OCI-LY3 (cell line): ENCODE data around the gene ADAMTSL5.
"Not testable (repeated sequence)": the region's sequence is repeated elsewhere in the genome, so short reads cannot be mapped to it uniquely, and the experiment has no call there.

ENCODE experiments used
- H2AFZ ChIP-seq: fragments of 200-600, 300-600 bp; shearing (Covaris generic); 2 replicates; pipeline ENCODE4 v1.6.0; 2014; ENCODE audit warnings: antibody characterized with exemption, low read depth, low read length
- H3K27ac ChIP-seq: fragments of 200-600, 300-600 bp; sonication (generic); 2 replicates; pipeline ENCODE4 v1.5.1; 2014; ENCODE audit warnings: mild to moderate bottlenecking, low read length, moderate library complexity, mixed read lengths
- H3K27me3 ChIP-seq: fragments of 200-600, 300-600 bp; sonication (generic); 2 replicates; pipeline ENCODE4 v1.6.1; 2014; ENCODE audit warnings: low read depth, low read length, mixed read lengths
- H3K36me3 ChIP-seq: fragments of 200-600, 300-600 bp; sonication (generic); replicated peaks from 2 replicates; pipeline ENCODE3; 2014; ENCODE audit warnings: low read depth, low read length, mixed read lengths
- H3K4me1 ChIP-seq: fragments of 300-600, 200-600 bp; sonication (generic); 2 replicates; pipeline ENCODE4 v1.6.1; 2014; ENCODE audit warnings: low read length, mixed read lengths
- H3K4me2 ChIP-seq: fragments of 200-600, 300-600 bp; sonication (generic); 2 replicates; pipeline ENCODE4 v1.6.1; 2014; ENCODE audit warnings: low read length, mixed read lengths
- H3K4me3 ChIP-seq: fragments of 300-600, 200-600 bp; sonication (generic); 2 replicates; pipeline ENCODE4 v1.5.1; 2014; ENCODE audit warnings: antibody characterized with exemption, mild to moderate bottlenecking, low read length, moderate library complexity
- H3K79me2 ChIP-seq: fragments of 300-600, 200-600 bp; shearing (Covaris generic); 2 replicates; pipeline ENCODE4 v1.6.1; 2014; ENCODE audit warnings: mild to moderate bottlenecking, low read length, mixed read lengths
- H3K9ac ChIP-seq: fragments of 300-600, 200-600 bp; shearing (Covaris generic); 2 replicates; pipeline ENCODE4 v1.6.0; 2014; ENCODE audit warnings: mild to moderate bottlenecking, low read length, moderate library complexity
- H3K9me3 ChIP-seq: fragments of 200-600, 300-600 bp; shearing (Covaris generic); 2 replicates; pipeline ENCODE4 v1.6.1; 2014; ENCODE audit warnings: low read length, mixed read lengths; ENCODE audit not compliant: insufficient read depth
- H4K20me1 ChIP-seq: fragments of 200-600, 300-600 bp; sonication (generic); 2 replicates; pipeline ENCODE4 v1.6.1; 2016; ENCODE audit warnings: low read length, mixed read lengths; ENCODE audit not compliant: insufficient read depth
- CTCF ChIP-seq: fragments of 200-600, 300-600 bp; sonication (generic); IDR thresholded peaks from 2 replicates; pipeline ENCODE4 v1.5.1; 2014; ENCODE audit warnings: antibody characterized with exemption, low read length, low read depth
- EZH2phosphoT487 ChIP-seq: fragments of 200-600 bp; shearing (Covaris generic); IDR thresholded peaks from 2 replicates; pipeline ENCODE4 v1.6.1; 2018; ENCODE audit warnings: antibody characterized with exemption, mixed run types, low read depth

Gene ADAMTSL5

GRCh38 chr19:1481224-1481892, 31.5 kb downstream of the ADAMTSL5 start:
- Histone ChIP-seq H3K36me3 (peaks cover 4% of the 10 kb centered on the region), H3K27ac (no peak overlapping the region), H3K27me3 (no peaks in the 10 kb centered on the region), H3K4me1 (peaks cover 6% of the 10 kb centered on the region; the same call in 1 of the 2 replicates), H4K20me1 (no peaks in the 10 kb centered on the region), H3K79me2 (peaks cover 24% of the 10 kb centered on the region), H3K9me3 (no peaks in the 10 kb centered on the region), H3K4me3 (no peak overlapping the region), H3K4me2 (no peak overlapping the region), H3K9ac (no peak overlapping the region), H2AFZ (no peak overlapping the region)
- TF ChIP-seq CTCF, result no peak

DNA sequence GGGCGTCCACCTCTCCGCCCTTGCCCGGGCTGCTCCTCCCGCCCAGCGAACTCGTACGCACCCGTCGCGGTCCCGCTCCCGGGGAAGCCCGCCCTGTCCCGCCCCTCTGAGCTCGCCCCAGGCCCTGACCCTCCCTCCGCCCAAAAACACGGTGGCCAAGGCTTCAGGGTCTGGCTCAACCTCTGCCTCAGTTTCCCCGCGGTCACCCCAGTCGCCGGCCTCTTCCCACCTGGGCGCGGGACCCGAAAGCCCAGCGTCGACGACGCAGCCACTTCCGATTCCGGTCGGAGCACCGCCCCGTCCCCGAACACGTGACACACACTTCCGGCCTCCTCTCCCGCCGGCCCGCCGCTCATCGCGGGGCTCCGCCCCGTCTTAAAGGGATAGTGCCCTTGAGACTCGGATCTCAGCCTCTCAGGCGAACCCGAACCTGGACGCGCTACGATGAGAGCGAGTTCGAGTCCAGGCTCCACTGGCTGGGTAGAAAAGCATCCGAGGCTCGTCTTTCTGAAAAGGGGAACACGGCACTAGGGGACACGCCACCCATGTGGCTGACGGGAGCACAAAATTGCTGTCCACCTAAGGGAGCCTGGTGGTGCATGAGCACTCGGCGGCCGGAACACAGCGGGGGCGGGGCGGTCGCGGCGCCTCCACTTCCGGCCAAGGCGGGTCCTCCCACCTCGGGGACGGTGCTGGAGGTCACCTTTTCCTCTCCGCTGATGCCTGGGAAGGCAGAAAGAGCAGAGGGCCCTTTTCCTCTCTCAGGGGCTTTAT, 33.7 kb downstream of the ADAMTSL5 start, which contains the start of gene C19orf25:
Gene C19orf25 (minus strand): TSS at position 282 of the 774 bp plus-strand sequence. CDS start 312 bp downstream, outside the sequence.
- peak within 1 kb of the TSS; percentile 81 for H3K9ac ChIP-seq
- peaks cover 30% of the 10 kb centered on the region for H3K79me2 ChIP-seq
- H2AFZ ChIP-seq, result peak within 1 kb of the TSS; percentile 97
- peaks cover 9% of the 10 kb centered on the region; the same call in 1 of the 2 replicates for H4K20me1 ChIP-seq
- peak within 1 kb of the TSS; percentile 78 for H3K27ac ChIP-seq
- H3K9me3 ChIP-seq, result no peaks in the 10 kb centered on the region
- TF ChIP-seq EZH2phosphoT487, result no peak
- no peaks in the 10 kb centered on the region for H3K27me3 ChIP-seq
- H3K36me3 ChIP-seq, result peaks cover 17% of the 10 kb centered on the region
- peak within 1 kb of the TSS; percentile 73 for H3K4me2 ChIP-seq
- peaks cover 6% of the 10 kb centered on the region; the same call in 1 of the 2 replicates for H3K4me1 ChIP-seq
- peak within 1 kb of the TSS; percentile 86 for H3K4me3 ChIP-seq

GRCh38 chr19:1477056-1477455, 35.8 kb downstream of the ADAMTSL5 start:
- Histone ChIP-seq H3K36me3 (peaks cover 17% of the 10 kb centered on the region), H3K79me2 (peaks cover 30% of the 10 kb centered on the region), H4K20me1 (peaks cover 27% of the 10 kb centered on the region)
- H2AFZ ChIP-seq, H3K4me3 ChIP-seq, H3K27ac ChIP-seq, H3K9me3 ChIP-seq, H3K4me1 ChIP-seq, H3K9ac ChIP-seq, H3K27me3 ChIP-seq, H3K4me2 ChIP-seq: not testable (repeated sequence)

DNA sequence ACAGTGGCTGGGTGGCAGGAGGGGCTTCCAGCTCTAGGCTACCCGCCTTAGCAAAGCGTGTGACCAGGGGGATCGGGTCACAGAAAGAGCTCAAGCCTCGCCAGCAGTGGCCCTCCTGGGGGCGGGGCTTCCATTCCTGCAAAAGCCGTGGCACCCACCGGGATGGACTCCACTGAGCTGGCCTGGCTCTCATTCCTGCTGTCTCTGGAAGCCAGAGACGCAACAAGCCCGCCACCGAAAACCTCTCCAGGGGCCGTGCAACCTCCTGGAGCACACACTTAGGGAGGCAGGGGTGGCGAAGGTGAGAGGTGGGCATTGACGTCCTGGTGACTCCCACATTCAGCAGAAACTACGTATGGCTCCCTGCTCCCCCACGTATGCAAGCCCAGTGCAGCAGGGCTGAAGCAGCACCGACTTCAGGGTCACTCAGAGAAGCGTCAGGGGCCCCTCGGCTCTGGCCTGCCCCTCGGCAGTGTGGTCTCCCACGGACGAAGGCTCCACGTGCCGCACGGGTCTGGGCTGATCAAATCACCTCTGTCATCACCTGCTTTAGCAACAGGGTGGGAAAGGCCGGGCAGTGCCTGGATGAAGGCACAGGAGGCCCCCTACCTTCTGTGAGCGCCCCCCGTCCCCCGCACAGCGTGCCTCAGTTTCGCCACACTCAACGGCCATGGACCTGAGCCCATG, 36.9 kb downstream of the ADAMTSL5 start:
- no peaks in the 10 kb centered on the region for H3K9me3 ChIP-seq
- no peaks in the 10 kb centered on the region for H3K27me3 ChIP-seq
- H2AFZ ChIP-seq, result no peak overlapping the region
- peaks cover 6% of the 10 kb centered on the region; the same call in 1 of the 2 replicates for H3K4me1 ChIP-seq
- no peak overlapping the region for H3K9ac ChIP-seq
- no peak overlapping the region for H3K27ac ChIP-seq
- H3K4me3 ChIP-seq, result no peak overlapping the region
- peaks cover 30% of the 10 kb centered on the region for H3K79me2 ChIP-seq
- H3K36me3 ChIP-seq, result peaks cover 17% of the 10 kb centered on the region
- no peak overlapping the region for H3K4me2 ChIP-seq
- peaks cover 30% of the 10 kb centered on the region for H4K20me1 ChIP-seq
- TF ChIP-seq EZH2phosphoT487, result no peak
- no peak for TF ChIP-seq CTCF
